GM18867 (cell line): ENCODE data around the gene CYB5R4.
A peak's percentile ranks its signal among the peaks of the same experiment; 100 is the strongest.

Source experiments
- ATAC-seq: cut with Tn5 transposase; IDR thresholded peaks from one replicate; pipeline ENCODE4 v1.9.1; 2021; ENCODE audit warnings: mild to moderate bottlenecking, moderate library complexity; ENCODE audit not compliant: unreplicated experiment

Gene CYB5R4, protein sequence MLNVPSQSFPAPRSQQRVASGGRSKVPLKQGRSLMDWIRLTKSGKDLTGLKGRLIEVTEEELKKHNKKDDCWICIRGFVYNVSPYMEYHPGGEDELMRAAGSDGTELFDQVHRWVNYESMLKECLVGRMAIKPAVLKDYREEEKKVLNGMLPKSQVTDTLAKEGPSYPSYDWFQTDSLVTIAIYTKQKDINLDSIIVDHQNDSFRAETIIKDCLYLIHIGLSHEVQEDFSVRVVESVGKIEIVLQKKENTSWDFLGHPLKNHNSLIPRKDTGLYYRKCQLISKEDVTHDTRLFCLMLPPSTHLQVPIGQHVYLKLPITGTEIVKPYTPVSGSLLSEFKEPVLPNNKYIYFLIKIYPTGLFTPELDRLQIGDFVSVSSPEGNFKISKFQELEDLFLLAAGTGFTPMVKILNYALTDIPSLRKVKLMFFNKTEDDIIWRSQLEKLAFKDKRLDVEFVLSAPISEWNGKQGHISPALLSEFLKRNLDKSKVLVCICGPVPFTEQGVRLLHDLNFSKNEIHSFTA

DNA sequence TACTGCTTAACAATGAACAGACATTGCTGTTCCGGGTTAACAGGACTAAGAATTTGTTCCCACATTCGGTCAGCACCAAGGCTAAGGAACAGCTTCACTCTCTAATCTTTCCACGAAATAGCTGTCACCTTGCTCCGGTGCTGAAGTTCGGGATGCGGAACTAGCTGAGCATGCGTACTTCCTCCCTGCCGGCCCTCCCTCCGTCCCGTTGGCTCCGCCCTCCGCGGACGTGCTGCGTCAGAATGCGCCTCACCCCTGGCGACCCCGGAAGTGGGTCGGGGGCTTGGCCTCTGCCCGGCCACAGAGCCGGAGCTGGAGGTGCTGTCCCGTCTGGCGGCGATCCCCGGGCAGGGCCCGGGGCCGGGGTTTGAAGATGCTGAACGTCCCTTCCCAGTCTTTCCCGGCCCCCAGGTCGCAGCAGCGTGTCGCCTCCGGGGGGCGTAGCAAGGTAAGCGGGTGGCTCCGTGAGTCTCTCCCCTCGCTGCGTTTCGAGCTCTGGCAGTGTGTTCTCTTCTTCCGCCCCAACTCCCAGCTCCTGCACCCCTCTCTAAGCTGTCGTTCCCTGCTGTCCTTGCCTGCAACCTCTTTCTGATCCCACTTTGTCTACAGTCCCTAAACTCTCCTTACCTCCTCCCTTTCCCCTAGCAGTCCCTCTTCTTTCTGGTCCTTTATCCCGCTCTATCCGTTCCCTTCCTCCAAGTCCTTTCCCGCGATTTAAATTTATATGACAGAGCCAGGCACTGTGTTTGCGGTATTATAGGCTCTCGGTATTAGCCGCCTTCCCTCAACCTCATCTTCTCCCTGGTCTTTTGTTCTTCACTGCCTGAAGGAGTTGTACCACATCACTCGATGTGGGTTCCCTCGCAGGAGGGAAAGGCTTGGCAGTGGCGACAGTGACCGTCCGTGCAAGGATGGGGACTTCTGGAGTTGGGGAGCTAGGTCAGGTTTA, at the start of gene CYB5R4:
CYB5R4 (plus strand) TSS at position 280 of the 949 bp plus-strand sequence; CDS start at position 374, 94 bp downstream.
- ATAC-seq = peak; percentile 99

DNA sequence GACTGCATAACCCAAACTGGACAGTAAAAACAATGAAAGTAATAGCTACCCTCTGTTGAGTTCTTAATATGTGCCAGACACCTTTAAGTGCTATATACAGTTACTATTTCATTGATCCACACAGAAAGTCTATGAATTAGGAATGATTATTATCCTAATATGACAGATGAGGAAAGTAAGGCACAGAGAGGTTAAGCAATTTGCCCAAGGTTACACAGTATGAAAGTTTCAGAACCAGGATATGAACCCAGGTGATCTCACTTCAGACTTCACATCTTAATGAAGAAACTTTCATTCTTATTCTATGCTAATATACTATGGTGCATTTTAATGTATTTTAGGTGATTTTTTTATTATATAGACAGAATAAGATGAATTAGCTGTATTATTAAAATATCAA, 46.9 kb upstream of the CYB5R4 start:
- ATAC-seq = no peak

DNA sequence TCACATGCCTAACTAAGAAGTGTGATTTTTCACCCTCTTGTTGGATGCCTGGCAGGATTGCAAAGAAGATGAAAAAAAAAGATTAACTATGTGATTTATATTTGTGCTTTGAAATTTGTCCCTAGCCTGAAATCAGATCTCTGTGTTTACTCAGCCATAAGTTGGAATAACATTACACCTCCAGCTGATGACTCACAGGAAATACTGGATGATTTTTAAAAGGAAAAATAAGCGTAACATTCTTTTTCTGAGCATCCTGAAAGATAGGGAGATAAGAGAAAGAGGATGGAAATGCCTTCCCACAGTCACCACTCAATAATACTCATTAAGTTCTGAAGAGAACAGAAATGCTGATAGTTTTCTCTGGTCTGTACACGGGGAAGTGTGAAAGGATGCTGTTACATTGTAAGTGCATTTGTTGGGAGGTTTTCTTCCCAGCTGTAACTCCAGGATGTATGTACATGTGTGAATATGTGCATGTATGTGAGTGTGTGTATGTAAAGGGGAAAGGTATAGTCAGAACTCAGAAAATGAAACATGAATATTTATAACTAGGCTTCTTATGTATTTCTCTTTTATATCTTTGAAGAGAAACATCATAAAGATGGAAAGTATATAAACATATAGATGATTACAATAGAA, 43.7 kb upstream of the CYB5R4 start:
- no peak for ATAC-seq

DNA sequence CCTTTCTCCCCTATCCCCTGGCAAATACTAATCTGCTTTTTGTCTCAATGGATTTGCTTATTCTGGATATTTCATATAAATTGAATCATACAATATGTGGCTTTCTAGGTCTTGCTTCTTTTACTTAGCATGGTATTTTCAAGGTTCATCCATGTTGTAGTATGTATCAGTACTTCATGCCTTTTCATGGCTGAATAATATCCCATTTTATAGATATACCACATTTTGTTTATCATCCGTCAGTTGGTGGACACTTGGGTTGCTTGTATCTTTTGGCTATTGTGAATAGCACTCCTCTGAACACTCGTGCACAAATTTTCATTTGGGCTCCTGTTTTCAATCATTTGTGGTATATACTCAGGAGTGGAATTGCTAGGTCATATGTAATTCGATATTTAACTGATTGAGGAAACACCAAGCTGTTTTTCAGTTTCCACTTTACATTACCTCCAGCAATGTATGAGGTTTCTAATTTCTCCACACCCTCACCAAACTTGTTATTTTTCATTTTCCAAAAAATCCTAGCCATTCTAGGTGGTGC, 36.8 kb upstream of the CYB5R4 start:
- no peak for ATAC-seq

DNA sequence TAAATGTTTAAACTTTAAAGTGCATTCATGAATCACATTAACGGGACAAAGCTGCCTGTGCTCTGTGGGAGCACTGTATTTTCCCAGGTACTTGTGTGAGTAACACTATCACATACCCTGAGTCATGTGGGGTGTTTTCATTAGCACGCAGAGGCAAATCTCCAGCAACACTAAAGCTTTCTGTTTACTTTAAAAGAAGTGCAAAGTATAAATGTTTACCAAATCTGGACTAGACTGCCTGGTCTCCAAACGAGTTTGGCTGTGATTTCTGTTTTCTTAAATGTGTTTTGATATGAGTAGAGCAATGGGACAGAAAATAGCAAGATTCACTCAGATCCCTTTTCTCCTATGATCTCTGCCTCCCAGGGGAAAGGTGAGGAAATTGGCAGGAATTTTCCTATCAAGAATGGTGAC, 35.1 kb upstream of the CYB5R4 start:
- ATAC-seq = no peak

DNA sequence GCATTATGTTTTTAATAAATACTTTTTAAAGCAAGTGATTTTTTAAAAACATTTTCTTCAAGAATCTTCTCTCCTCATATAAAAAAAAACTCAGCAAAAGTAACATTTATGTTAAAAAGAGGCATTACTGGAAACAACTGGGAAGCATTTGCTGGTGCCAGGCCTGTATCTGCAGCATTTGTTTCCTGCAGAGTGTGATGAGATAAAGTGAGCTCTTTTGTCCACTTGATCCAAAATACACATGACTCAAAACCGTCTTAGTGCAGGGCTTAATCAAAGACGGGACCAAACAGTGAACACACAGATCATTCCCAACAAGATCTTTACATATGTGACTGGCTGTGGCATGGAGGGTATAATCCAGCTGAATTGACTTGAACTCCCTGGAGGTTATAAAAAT, 34.7 kb upstream of the CYB5R4 start:
- ATAC-seq = no peak

DNA sequence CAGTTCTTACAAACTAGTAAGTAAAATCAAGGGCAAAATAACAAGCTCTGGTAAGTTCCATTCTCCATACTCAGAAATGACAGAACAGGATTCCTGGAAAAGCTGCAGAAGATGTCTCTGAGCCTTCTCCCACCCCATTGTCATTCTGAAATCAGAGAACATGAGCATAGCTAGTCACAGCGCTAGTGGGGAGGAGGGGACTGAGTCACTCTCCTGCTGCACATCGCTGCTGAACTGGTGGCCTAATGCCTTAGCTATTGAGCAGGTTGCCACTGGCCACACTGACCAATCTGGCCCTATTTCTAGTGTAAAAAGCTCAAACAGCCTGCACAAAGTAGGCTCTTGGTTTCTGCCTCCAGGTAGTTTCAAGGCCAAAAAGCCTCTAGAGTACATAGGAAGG, 32.4 kb upstream of the CYB5R4 start:
- ATAC-seq = no peak

DNA sequence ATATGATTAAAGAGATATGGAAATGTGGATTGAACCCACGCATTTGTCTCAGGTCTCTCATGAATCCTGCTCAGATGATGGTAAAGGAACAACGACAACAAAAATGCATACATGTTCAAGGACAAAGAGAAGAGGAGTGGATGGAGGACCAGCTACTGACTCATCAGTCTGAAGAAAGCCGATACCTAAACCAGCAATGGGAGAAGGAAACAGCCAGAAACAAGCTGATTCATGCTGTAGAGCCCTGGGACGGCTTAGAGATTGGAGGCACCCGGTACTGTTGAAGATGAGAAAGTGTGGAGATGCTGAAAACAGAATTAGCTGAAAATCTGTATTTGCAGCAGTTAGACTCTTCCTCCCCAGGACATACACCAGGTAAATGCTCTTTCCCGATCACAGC, 20.8 kb upstream of the CYB5R4 start:
- no peak for ATAC-seq

DNA sequence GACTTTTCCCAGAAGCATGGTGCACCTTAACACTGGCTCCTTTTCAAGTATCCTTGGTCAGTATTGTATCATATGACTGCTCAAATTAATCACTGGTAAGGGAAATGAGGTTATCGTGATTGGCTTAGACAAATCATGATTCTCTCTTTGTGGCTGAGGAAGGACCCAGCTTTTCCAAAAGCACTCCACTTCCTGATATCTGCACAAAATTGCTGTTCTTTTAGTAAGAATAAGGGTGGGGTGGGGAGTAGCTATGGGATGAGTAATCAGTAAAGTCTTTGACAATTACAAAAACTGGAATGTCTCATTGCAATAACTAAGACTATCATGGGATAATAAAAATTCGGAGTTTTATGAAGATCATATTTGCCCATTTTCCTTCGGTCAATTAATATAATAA, 15.3 kb upstream of the CYB5R4 start:
- ATAC-seq = no peak

DNA sequence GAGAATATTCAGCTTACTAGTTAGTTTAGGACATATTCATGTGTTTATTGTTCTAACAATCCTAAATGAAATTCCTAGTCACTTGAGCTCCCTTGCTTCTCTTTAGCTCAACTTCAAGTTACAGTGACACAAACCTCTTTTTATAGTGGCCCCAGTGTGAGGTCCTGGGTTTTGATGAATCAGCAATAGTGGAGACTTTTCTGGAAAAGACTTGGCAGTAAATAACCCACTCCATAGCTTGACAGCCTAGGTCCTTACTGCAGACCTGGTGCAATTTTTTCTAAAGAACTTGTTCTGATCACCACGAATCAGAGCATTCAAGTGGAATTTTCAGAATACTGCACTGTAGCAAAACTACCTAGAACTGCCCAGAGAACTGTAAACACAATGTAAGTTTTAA, 13.2 kb upstream of the CYB5R4 start:
- ATAC-seq = no peak

DNA sequence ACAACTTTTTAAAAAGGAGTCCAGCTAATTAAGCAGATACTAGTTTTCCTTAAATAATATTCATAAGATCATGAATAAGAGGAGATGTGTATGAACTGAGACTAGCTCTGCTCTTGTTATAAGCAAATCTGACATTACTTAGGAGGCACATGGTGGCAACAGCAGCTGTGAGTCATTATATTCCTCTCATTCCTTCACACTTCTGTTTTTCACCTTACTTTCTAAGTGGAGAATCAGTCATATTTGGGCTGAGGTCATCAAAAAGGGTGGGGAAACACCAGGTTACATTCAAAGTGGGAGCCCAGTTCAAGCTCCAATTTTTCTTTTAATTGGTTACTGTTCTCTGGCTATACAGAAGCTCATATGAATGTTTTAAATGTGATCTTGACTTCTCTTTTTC, 12.3 kb upstream of the CYB5R4 start:
- ATAC-seq = peak; percentile 87

DNA sequence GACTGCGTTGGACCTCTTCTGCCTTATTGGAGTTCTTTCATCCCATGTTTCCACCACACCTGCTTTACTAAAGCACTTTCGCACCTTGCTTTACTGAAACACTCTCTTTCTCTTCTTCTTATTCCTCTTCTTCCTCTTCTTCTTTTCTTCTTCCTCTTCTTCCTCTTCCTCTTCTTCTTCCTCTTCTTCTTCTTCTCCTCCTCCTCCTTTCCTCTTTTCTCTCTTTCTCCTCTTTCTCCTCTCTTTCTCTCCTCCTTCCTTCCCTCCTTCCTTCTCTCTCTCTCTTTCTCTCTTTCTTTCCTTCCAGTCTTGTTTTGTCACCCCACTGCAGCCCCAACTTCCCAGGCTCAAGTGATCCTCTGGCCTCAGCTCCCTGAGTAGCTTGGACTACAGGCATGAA, 10.4 kb upstream of the CYB5R4 start:
- ATAC-seq = no peak

DNA sequence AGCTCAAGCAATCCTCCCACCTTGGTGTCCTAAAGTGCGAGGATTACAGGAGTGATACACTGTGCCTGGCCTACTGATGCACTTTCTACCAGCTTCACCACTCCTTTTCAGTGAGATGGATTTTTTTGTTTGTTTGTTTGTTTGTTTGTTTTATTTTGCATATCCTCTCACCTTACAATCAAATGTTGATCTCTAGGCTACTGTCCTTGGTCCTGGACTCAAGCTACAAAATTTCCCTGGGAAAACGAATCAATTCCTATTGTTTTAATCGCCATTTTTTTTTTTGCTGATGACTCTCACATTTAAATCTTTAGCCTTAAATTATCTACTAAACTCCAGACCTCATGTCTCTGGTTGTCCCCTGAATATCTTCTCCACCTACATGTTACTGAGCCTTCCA, 9.9 kb upstream of the CYB5R4 start:
- ATAC-seq = no peak

DNA sequence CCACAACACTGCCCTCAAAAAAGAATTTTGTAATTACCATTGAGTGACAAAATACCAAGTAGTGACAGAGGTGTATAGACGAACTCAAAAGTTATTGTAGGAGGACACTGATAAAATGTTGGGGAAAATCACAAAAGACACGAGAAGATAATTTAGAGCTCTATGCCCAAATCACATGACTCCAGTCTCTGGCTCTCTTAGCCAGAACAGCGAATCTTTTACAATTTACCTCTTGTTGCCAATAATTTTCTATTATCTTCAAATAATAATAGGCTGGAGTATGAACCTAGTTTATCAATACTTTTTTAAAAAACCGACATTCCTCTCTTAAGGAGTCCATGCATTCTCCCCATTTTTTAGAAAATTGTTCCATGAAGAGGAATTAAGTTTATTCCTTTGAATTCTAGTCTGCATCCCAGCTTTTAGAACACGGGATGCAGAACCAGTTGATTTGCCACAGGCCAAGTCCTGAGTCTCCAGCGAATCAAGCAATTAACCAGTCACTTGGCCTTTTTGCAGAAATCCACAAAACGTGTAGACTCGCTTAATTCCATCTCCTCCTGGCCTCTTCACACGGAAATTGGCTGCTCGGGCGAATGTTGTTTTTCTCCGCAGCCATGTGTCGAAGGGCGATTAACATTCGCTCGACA, 6.8 kb upstream of the CYB5R4 start:
- no peak for ATAC-seq

DNA sequence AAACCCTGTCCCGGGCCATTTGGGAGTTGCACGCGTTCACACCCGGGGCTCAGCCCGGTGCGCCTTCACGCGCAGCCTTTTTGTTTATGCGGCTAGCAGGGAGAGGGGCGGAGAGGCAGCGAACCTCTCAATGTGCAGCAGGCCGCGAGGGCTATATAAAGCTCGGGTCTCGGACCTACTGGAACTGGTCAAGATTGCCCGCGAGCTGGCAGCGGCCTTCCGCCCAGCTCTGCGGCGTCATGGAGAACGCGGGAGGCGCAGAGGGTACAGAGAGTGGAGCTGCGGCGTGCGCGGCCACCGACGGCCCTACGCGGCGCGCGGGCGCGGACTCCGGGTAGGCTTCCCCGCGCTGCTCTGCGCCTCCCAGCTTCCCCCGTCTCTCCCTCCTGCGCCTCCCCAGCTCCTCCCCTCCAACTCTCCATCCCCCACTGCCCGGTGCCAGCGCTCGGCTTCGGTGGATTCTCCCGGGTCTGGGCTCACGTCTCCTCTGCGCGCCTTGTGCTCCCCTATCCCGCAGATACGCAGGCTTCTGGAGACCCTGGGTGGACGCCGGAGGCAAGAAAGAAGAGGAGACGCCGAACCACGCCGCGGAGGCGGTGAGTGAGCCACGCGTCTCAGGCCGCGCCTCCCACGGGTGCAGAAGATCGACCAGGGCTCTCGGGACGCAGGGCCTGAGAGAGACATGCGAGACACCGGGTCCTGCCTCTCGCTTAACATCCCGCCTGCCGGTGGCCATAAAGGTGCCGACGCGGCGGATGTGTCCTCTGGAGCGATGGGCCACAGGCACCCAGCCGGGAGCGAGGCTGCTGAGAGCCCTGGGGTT, 6.1 kb upstream of the CYB5R4 start, which contains the start of gene RIPPLY2:
RIPPLY2 (plus strand) TSS at position 183 of the 823 bp plus-strand sequence; CDS start at position 240, 57 bp downstream.
- ATAC-seq = no peak

DNA sequence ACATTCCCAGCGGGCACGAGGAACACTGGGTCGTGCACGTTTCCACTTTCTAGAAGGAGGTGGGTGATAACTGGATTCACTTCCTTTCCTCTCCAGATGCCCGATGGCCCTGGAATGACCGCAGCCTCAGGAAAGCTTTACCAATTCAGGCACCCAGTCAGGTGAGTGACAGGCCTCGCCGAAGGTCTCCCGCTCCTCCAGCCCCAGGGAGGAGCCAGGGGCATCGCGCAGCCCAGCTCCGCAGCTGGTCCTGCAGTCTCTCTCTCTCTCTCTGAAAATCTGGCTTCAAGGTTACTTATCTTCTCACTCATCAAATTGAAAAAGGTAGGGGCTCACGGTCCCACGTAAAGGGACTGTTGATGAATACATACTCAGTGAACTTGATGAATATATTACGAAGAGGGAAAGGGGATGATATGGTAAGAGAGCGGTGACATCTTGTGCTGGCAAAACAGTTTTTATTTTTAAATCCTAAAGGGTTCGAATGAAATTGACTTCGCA, 5.4 kb upstream of the CYB5R4 start:
- ATAC-seq = no peak

DNA sequence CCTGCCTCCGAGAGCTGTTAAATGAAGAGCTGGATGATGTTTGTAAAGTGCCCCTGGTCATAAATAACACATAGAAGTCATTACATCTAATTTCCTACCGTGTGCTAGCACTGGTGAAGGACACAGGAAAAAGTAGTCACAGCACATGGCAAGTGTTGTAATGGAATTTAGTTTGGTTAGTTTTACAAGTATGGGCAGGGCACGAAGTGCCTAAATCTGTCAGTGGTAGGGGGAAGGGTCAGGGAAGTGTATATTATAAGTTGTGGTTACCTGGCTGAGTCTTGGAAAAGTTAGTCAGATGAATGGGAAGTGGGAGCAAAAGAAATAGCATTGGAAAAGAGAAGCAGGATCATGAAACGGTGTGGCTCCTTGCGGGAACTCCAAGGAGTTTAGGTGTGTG, 4.7 kb upstream of the CYB5R4 start:
- no peak for ATAC-seq

DNA sequence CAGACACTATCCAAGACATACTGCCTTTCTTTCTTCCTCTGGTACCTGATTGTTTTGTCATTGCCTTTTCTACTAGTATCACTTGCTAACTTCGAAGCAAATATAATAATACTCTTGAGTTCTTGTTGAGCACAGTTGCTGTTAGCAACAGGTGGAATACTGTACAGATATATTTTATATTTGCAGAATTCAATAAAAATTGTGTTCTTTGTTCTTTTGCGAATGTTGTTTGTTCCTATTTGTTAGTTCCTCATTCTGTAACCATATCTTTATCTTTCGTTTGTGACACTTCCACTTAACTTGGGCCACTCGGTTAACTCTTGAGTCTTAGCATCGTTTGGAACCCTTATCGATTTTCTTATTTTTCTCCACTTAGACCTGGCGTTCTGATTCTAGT, 868 bp downstream of the CYB5R4 start:
- ATAC-seq = peak; percentile 5

DNA sequence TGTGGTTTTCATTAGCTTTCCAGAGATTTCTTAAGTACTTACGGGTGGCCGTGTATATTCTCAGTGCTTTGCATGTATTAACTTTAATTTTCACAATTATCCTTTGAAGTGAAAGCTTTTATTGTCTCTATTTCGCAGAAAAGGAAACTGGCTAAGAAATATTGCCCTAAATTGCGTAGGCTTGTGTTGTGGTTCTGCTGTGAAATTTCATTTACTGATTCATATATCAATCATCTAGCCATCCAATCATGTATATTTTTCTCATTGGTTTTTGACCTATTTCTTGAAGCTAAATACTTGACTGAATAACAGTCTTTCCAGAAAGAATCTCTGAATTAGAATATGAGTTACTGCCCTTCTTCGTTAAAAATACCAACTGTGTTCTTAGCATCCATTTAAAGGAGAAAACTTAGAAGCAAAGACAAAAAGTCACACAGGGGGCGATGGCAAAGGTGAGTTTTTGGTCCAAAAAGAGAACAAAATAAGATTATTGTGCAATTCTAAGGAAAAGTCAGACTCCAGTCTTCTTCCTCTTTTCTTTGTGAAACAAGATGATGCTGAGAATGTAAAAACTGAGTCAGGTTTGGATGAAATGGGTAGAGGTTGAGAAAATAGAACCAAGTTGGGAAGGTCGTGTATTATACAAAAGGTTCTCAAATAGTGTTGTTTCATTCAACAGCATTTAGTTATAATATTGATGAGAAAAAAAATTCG, 1.4 kb downstream of the CYB5R4 start:
- no peak for ATAC-seq
